ENCODE measurements around the gene MRFAP1L1. TPM values are rescaled to one million over a fixed set of nuclear protein-coding genes. Genes with fewer than 3 reads are reported as not detected.

The MRFAP1L1 gene
- total and polyA plus RNA-seq, 9 of the 15 experiments (the other 6 are each of a cell fraction or from before 2014, with no cell fraction given) = 37.6 to 111 (median 83.8) TPM

GRCh38 chr4:6702761-6703160, 6.9 kb downstream of the MRFAP1L1 start:
- no peak for FAIRE-seq
- Histone ChIP-seq H3K9me3 (replicated peaks; ENCODE audit: control insufficient read depth, insufficient read depth, low read depth, low read length) (no peaks in the 10 kb centered on the region), H3K4me3 (no peak overlapping the region), H3K27me3 (ENCODE audit: control insufficient read depth in 2 of 2, insufficient read depth in 2 of 2, low read length in 2 of 2) (no peaks in the 10 kb centered on the region), H3K36me3 (ENCODE audit: control insufficient read depth, insufficient read depth, low read length) (peaks cover 45% of the 10 kb centered on the region), H4K20me1 (replicated peaks; ENCODE audit: control insufficient read depth, insufficient read depth, low read length) (0 out of 2 replicates have a peak, but pooled peaks cover 1% of the 10 kb centered on the region), H3K79me2 (ENCODE audit: control insufficient read depth, insufficient read depth, low read length) (peaks cover 42% of the 10 kb centered on the region), H3K4me1 (replicated peaks in 1 of 2; ENCODE audit: control insufficient read depth in 2 of 2, insufficient read depth in 2 of 2, low read length in 2 of 2) (peaks cover 0 to 27% of the 10 kb centered on the region in 2 experiments; a peak in 4 of 5 replicates), H2AFZ (ENCODE audit: low read depth, low read length) (no peak overlapping the region), H3K9me1 (ENCODE audit: control insufficient read depth, insufficient read depth, low read length) (no peaks in the 10 kb centered on the region), H3K9ac (ENCODE audit: insufficient read depth in 1 of 2, low read depth in 2 of 2, low read length in 2 of 2) (no peak overlapping the region), H3K27ac (ENCODE audit: extremely low read depth, low read depth, low read length) (no peak overlapping the region), H3K4me2 (ENCODE audit: insufficient read depth, low read length) (no peak overlapping the region)
- in situ Hi-C loops (cut with MboI) = no loop called here
- intact Hi-C loops (cut with micrococcal nuclease) = no loop called here
- POLR2A ChIA-PET = interaction anchor here (0.8 to 2.5 kb wide), 4 partner anchors 9 to 20 kb away, joined by 3 to 9 read pairs (median 4); partner anchors contain the start of gene S100P
- TF ChIP-seq ZNF311 (CRISPR knock-in tag; IDR thresholded peaks at IDR 0.05) = no peak
- TF ChIP-seq TAF9B (IDR thresholded peaks at IDR 0.05; ENCODE audit: partially characterized antibody) = no peak
- no peak for TF ChIP-seq ZNF24 (IDR thresholded peaks at IDR 0.05)
- TF ChIP-seq NFXL1 (CRISPR knock-in tag; IDR thresholded peaks at IDR 0.05) = no peak
- no peak for TF ChIP-seq IRF9 (tag; IDR thresholded peaks at IDR 0.05)
- no peak for TF ChIP-seq MCM3 (IDR thresholded peaks at IDR 0.05)
- TF ChIP-seq FOXP1 (CRISPR knock-in tag; IDR thresholded peaks at IDR 0.05) = no peak
- no peak for TF ChIP-seq ZNF239 (CRISPR knock-in tag; IDR thresholded peaks at IDR 0.05)
- TF ChIP-seq HMG20A (CRISPR knock-in tag; conservative IDR thresholded peaks at IDR 0.05) = no peak
- no peak for TF ChIP-seq NFE2 (IDR thresholded peaks at IDR 0.05; ENCODE audit: low read depth)
- no peak for TF ChIP-seq MTA2 (IDR thresholded peaks at IDR 0.05; ENCODE audit: low read depth)
- TF ChIP-seq ZNF263 (CRISPR knock-in tag; IDR thresholded peaks at IDR 0.05; ENCODE audit: borderline replicate concordance) = no peak
- TF ChIP-seq FIP1L1 (IDR thresholded peaks at IDR 0.05; ENCODE audit: low read depth, low read length, poor library complexity, severe bottlenecking) = no peak
- TF ChIP-seq TCF15 (CRISPR knock-in tag; IDR thresholded peaks at IDR 0.05) = no peak
- CTCF ChIA-PET (ENCODE audit: low intra/inter-chr PET ratio) = no interaction called here
- DNase-seq (ENCODE audit: extremely low read depth in 1 of 4, low spot score in 3 of 4) = no peak
- 0% methylated on average over 1 of the region's 1 CpG for WGBS (ENCODE audit: insufficient coverage, low coverage, missing lambda C conversion rate)
- ATAC-seq = no peak
- BruUV-seq (replicated peaks) = no TSS peak
